ENCODE data around the gene ADIPOR2.
"Not testable (repeated sequence)": the region's sequence is repeated elsewhere in the genome, so short reads cannot be mapped to it uniquely, and the experiment has no call there.

The ADIPOR2 gene

DNA sequence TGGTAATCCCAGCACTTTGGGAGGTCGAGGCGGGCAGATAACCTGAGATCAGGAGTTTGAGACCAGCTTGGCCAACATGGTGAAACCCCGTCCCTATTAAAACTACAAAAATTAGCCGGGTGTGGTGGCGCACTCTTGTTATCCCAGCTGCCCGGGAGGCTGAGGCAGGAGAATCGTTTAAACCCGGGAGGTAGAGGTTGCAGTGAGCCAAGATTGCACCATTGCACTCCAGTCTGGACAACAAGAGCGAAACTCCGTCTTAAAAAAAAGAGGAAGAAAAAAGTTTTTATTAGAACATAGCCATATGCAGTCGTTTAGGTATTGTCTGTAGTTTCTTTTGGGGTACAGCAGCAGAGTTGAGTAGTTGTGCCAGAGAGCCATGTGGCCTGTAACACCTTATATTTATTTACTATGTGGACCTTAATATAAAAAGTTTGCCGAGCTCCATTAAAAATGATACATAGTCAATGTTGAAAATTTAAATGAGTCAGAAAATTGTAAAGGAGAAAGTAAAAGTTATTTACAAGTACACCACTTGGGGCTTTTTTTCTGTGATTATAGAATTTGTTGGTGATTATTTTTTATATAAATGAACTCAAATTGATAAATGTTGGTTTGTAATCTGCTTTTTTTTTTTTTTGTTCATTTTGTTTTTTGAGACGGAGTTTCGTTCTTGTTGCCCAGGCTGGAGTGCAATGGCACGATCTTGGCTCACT, 2.2 kb downstream of the ADIPOR2 start:
- H3K27ac ChIP-seq (ENCODE audit: low read depth, low read length), result no peak overlapping the region
- no peaks in the 10 kb centered on the region for H3K9me3 ChIP-seq (ENCODE audit: control insufficient read depth, insufficient read depth, low read depth, low read length)
- H3K4me3 ChIP-seq (ENCODE audit: low read depth, low read length), result no peak overlapping the region
- H3K9ac ChIP-seq (ENCODE audit: low read length), result no peak overlapping the region
- H3K4me1 ChIP-seq (ENCODE audit: control insufficient read depth, insufficient read depth, low read length), result peaks cover 6% of the 10 kb centered on the region
- H3K27me3 ChIP-seq (ENCODE audit: control insufficient read depth, insufficient read depth, low read length), result no peaks in the 10 kb centered on the region
- H3K36me3 ChIP-seq (ENCODE audit: control insufficient read depth, insufficient read depth, low read length), result 0 out of 2 replicates have a peak, but pooled peaks cover 3% of the 10 kb centered on the region

- H3K4me3 ChIP-seq (ENCODE audit: low read depth, low read length); H3K9ac ChIP-seq (ENCODE audit: low read length); H3K27ac ChIP-seq (ENCODE audit: low read depth, low read length); H3K9me3 ChIP-seq (ENCODE audit: control insufficient read depth, insufficient read depth, low read depth, low read length); H3K36me3 ChIP-seq (ENCODE audit: control insufficient read depth, insufficient read depth, low read length); H3K4me1 ChIP-seq (ENCODE audit: control insufficient read depth, insufficient read depth, low read length); H3K27me3 ChIP-seq (ENCODE audit: control insufficient read depth, insufficient read depth, low read length): not testable (repeated sequence)
Measured at GRCh38 chr12:1695097-1695496, 4.2 kb downstream of the ADIPOR2 start.

- no peaks in the 10 kb centered on the region for H3K27me3 ChIP-seq (ENCODE audit: control insufficient read depth, insufficient read depth, low read length)
- H3K4me1 ChIP-seq (ENCODE audit: control insufficient read depth, insufficient read depth, low read length), result peaks cover 5% of the 10 kb centered on the region; the same call in 1 of the 2 replicates
- no peaks in the 10 kb centered on the region for H3K9me3 ChIP-seq (ENCODE audit: control insufficient read depth, insufficient read depth, low read depth, low read length)
- no peak overlapping the region for H3K9ac ChIP-seq (ENCODE audit: low read length)
- H3K4me3 ChIP-seq (ENCODE audit: low read depth, low read length), result no peak overlapping the region
- 0 out of 2 replicates have a peak, but pooled peaks cover 3% of the 10 kb centered on the region for H3K36me3 ChIP-seq (ENCODE audit: control insufficient read depth, insufficient read depth, low read length)
- no peak overlapping the region for H3K27ac ChIP-seq (ENCODE audit: low read depth, low read length)
Measured at GRCh38 chr12:1695886-1696670, 5.2 kb downstream of the ADIPOR2 start.

- no peak overlapping the region for H3K9ac ChIP-seq (ENCODE audit: low read length)
- no peaks in the 10 kb centered on the region for H3K27me3 ChIP-seq (ENCODE audit: control insufficient read depth, insufficient read depth, low read length)
- no peak overlapping the region for H3K4me3 ChIP-seq (ENCODE audit: low read depth, low read length)
- peaks cover 5% of the 10 kb centered on the region; the same call in 1 of the 2 replicates for H3K4me1 ChIP-seq (ENCODE audit: control insufficient read depth, insufficient read depth, low read length)
- H3K27ac ChIP-seq (ENCODE audit: low read depth, low read length), result no peak overlapping the region
- 0 out of 2 replicates have a peak, but pooled peaks cover 3% of the 10 kb centered on the region for H3K36me3 ChIP-seq (ENCODE audit: control insufficient read depth, insufficient read depth, low read length)
- H3K9me3 ChIP-seq (ENCODE audit: control insufficient read depth, insufficient read depth, low read depth, low read length), result no peaks in the 10 kb centered on the region
Measured at GRCh38 chr12:1696800-1697199, 5.9 kb downstream of the ADIPOR2 start.

DNA sequence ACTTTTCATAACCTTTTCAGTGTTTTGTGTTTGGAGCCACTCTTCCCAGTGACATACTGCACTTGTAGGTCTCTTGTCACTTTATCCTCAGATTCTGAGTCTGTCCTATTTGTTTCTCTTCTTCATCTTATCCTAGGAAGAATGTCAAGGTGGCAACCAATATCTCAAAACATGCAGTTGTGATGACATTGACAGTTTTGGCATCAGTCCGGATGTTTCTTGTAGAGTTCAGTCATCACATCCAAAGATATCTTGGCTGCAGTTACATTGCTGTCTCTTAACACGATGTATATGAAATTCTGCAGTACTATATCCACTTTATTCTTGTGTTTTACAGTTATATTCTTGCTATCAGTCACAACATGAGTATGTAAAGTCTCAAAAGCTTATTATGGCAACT, 6.4 kb downstream of the ADIPOR2 start:
- no peak overlapping the region for H3K9ac ChIP-seq (ENCODE audit: low read length)
- H3K27ac ChIP-seq (ENCODE audit: low read depth, low read length), result no peak overlapping the region
- no peaks in the 10 kb centered on the region for H3K27me3 ChIP-seq (ENCODE audit: control insufficient read depth, insufficient read depth, low read length)
- peaks cover 5% of the 10 kb centered on the region; the same call in 1 of the 2 replicates for H3K4me1 ChIP-seq (ENCODE audit: control insufficient read depth, insufficient read depth, low read length)
- 0 out of 2 replicates have a peak, but pooled peaks cover 3% of the 10 kb centered on the region for H3K36me3 ChIP-seq (ENCODE audit: control insufficient read depth, insufficient read depth, low read length)
- H3K4me3 ChIP-seq (ENCODE audit: low read depth, low read length), result no peak overlapping the region
- no peaks in the 10 kb centered on the region for H3K9me3 ChIP-seq (ENCODE audit: control insufficient read depth, insufficient read depth, low read depth, low read length)

- Histone ChIP-seq H3K27ac (ENCODE audit: low read depth, low read length) (no peak overlapping the region), H3K27me3 (ENCODE audit: control insufficient read depth, insufficient read depth, low read length) (no peaks in the 10 kb centered on the region), H3K9me3 (ENCODE audit: control insufficient read depth, insufficient read depth, low read depth, low read length) (no peaks in the 10 kb centered on the region), H3K4me3 (ENCODE audit: low read depth, low read length) (no peak overlapping the region), H3K9ac (ENCODE audit: low read length) (no peak overlapping the region), H3K36me3 (ENCODE audit: control insufficient read depth, insufficient read depth, low read length) (0 out of 2 replicates have a peak, but pooled peaks cover 3% of the 10 kb centered on the region), H3K4me1 (ENCODE audit: control insufficient read depth, insufficient read depth, low read length) (peaks cover 5% of the 10 kb centered on the region; the same call in 1 of the 2 replicates)
Measured at GRCh38 chr12:1698720-1699119, 7.8 kb downstream of the ADIPOR2 start.

DNA sequence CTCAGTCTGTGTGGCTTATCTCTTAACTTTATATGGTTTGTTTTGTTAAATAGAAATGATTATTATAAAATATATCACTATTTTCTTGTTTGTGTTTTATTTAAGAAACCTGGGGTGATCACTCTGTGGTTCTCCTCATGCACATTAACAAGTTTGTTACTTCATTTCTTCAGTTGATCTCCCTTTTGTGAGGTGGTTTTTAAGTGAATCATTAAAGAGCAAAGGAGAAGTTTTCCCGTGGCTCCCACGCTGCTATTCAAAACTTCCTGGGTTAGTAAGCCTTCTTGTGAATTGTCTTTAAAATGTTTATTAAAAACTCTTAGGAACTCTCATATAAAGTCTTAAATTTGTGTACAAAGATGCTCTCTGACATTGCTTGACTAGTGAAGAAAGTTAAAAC, 11.8 kb downstream of the ADIPOR2 start:
- Histone ChIP-seq H3K27ac (ENCODE audit: low read depth, low read length) (no peak overlapping the region), H3K9me3 (ENCODE audit: control insufficient read depth, insufficient read depth, low read depth, low read length) (no peaks in the 10 kb centered on the region; the same call in 1 of the 2 replicates), H3K4me3 (ENCODE audit: low read depth, low read length) (no peak overlapping the region), H3K9ac (ENCODE audit: low read length) (no peak overlapping the region), H3K4me1 (ENCODE audit: control insufficient read depth, insufficient read depth, low read length) (peaks cover 8% of the 10 kb centered on the region; the same call in 1 of the 2 replicates), H3K27me3 (ENCODE audit: control insufficient read depth, insufficient read depth, low read length) (no peaks in the 10 kb centered on the region), H3K36me3 (ENCODE audit: control insufficient read depth, insufficient read depth, low read length) (no peaks in the 10 kb centered on the region)

- Histone ChIP-seq H3K9me3 (ENCODE audit: control insufficient read depth, insufficient read depth, low read depth, low read length) (no peaks in the 10 kb centered on the region; the same call in 1 of the 2 replicates), H3K36me3 (ENCODE audit: control insufficient read depth, insufficient read depth, low read length) (no peaks in the 10 kb centered on the region), H3K9ac (ENCODE audit: low read length) (no peak overlapping the region)
Measured at GRCh38 chr12:1703771-1704722, 13.2 kb downstream of the ADIPOR2 start.

GRCh38 chr12:1705774-1706631, 15.1 kb downstream of the ADIPOR2 start:
- Histone ChIP-seq H3K4me3 (ENCODE audit: low read depth, low read length) (no peak overlapping the region), H3K9ac (ENCODE audit: low read length) (no peak overlapping the region), H3K36me3 (ENCODE audit: control insufficient read depth, insufficient read depth, low read length) (no peaks in the 10 kb centered on the region), H3K27ac (ENCODE audit: low read depth, low read length) (no peak overlapping the region), H3K9me3 (ENCODE audit: control insufficient read depth, insufficient read depth, low read depth, low read length) (no peaks in the 10 kb centered on the region; the same call in 1 of the 2 replicates), H3K4me1 (ENCODE audit: control insufficient read depth, insufficient read depth, low read length) (0 out of 2 replicates have a peak, but pooled peaks cover 3% of the 10 kb centered on the region), H3K27me3 (ENCODE audit: control insufficient read depth, insufficient read depth, low read length) (no peaks in the 10 kb centered on the region)

More at GRCh38 chr12:1703771-1704722, 13.2 kb downstream of the ADIPOR2 start:
- Histone ChIP-seq H3K4me3 (ENCODE audit: low read depth, low read length) (no peak overlapping the region), H3K27ac (ENCODE audit: low read depth, low read length) (no peak overlapping the region), H3K4me1 (ENCODE audit: control insufficient read depth, insufficient read depth, low read length) (0 out of 2 replicates have a peak, but pooled peaks cover 3% of the 10 kb centered on the region), H3K27me3 (ENCODE audit: control insufficient read depth, insufficient read depth, low read length) (no peaks in the 10 kb centered on the region)

- Histone ChIP-seq H3K27ac (ENCODE audit: low read depth, low read length) (no peak overlapping the region), H3K27me3 (ENCODE audit: control insufficient read depth, insufficient read depth, low read length) (no peaks in the 10 kb centered on the region), H3K9ac (ENCODE audit: low read length) (no peak overlapping the region), H3K9me3 (ENCODE audit: control insufficient read depth, insufficient read depth, low read depth, low read length) (no peaks in the 10 kb centered on the region; the same call in 1 of the 2 replicates), H3K4me1 (ENCODE audit: control insufficient read depth, insufficient read depth, low read length) (0 out of 2 replicates have a peak, but pooled peaks cover 3% of the 10 kb centered on the region), H3K4me3 (ENCODE audit: low read depth, low read length) (no peak overlapping the region), H3K36me3 (ENCODE audit: control insufficient read depth, insufficient read depth, low read length) (no peaks in the 10 kb centered on the region)
Measured at GRCh38 chr12:1706632-1706980, 15.7 kb downstream of the ADIPOR2 start.

Data from HUES6 (cell line).